ENCODE results near the gene PROM1. TPM values are rescaled to one million over a fixed set of nuclear protein-coding genes. Genes with fewer than 3 reads are reported as not detected.

Gene PROM1
- total RNA-seq, 1 experiment from 2014 or later = not detected

- no peak for ATAC-seq
- CTCF ChIA-PET = no interaction called here
- Histone ChIP-seq H3K27ac (ENCODE audit: low read length) (no peak overlapping the region), H4K20me1 (ENCODE audit: low read length) (no peaks in the 10 kb centered on the region), H3K4me3 (ENCODE audit: low read length) (no peak overlapping the region), H3K27me3 (ENCODE audit: low read length) (no peaks in the 10 kb centered on the region), H2AFZ (ENCODE audit: low read length) (no peak overlapping the region), H3K4me2 (ENCODE audit: low read length) (no peak overlapping the region), H3K9me3 (ENCODE audit: low read length) (no peaks in the 10 kb centered on the region), H3K4me1 (ENCODE audit: insufficient read depth, low read length) (peaks cover 23% of the 10 kb centered on the region), H3K9me2 (replicated peaks; ENCODE audit: low read length) (no peaks in the 10 kb centered on the region), H3F3A (ENCODE audit: low read length, unreplicated experiment) (no peaks in the 10 kb centered on the region), H3K79me2 (ENCODE audit: low read length) (no peaks in the 10 kb centered on the region), H3K9ac (ENCODE audit: low read length) (no peak overlapping the region), H3K36me3 (ENCODE audit: low read depth, low read length) (no peaks in the 10 kb centered on the region)
- BruUV-seq (replicated peaks) = no TSS peak
- TF ChIP-seq CTCF (conservative IDR thresholded peaks at IDR 0.05; ENCODE audit: low read depth, low read length) (no peak), EZH2 (IDR thresholded peaks at IDR 0.05; ENCODE audit: low read length, unreplicated experiment) (no peak), EZH2phosphoT487 (IDR thresholded peaks at IDR 0.05; ENCODE audit: borderline replicate concordance, low read length) (no peak)
- intact Hi-C loops (cut with micrococcal nuclease) = no loop called here
- DNase-seq = no peak
- POLR2A ChIA-PET (ENCODE audit: unreplicated experiment) = no interaction called here
These were observed 61.8 kb downstream of the PROM1 start for GRCh38 chr4:16021804-16022560.

GRCh38 chr4:16019649-16020048 is 64.2 kb downstream of the PROM1 start:
- ChIA-PET POLR2A (ENCODE audit: unreplicated experiment) (no interaction called here), CTCF (no interaction called here)
- TF ChIP-seq EZH2phosphoT487 (IDR thresholded peaks at IDR 0.05; ENCODE audit: borderline replicate concordance, low read length) (no peak), EZH2 (IDR thresholded peaks at IDR 0.05; ENCODE audit: low read length, unreplicated experiment) (no peak)
- intact Hi-C loops (cut with micrococcal nuclease) = no loop called here
- no peak overlapping the region for H2AFZ ChIP-seq (ENCODE audit: low read length)
- H3K9me2 ChIP-seq (replicated peaks; ENCODE audit: low read length) = no peaks in the 10 kb centered on the region
- no peaks in the 10 kb centered on the region for H3K27me3 ChIP-seq (ENCODE audit: low read length)
- no peaks in the 10 kb centered on the region for H3K36me3 ChIP-seq (ENCODE audit: low read depth, low read length)
- DNase-seq (no peak), ATAC-seq (no peak)
- no peaks in the 10 kb centered on the region for H4K20me1 ChIP-seq (ENCODE audit: low read length)
- H3K9me3 ChIP-seq (ENCODE audit: low read length) = no peaks in the 10 kb centered on the region
- H3K4me3 ChIP-seq (ENCODE audit: low read length) = no peak overlapping the region
- H3K27ac ChIP-seq (ENCODE audit: low read length) = no peak overlapping the region
- no peak overlapping the region for H3K4me2 ChIP-seq (ENCODE audit: low read length)
- no peaks in the 10 kb centered on the region for H3K79me2 ChIP-seq (ENCODE audit: low read length)
- peaks cover 14% of the 10 kb centered on the region for H3K4me1 ChIP-seq (ENCODE audit: insufficient read depth, low read length)
- BruUV-seq (replicated peaks) = no TSS peak
- no peaks in the 10 kb centered on the region for H3F3A ChIP-seq (ENCODE audit: low read length, unreplicated experiment)
- H3K9ac ChIP-seq (ENCODE audit: low read length) = no peak overlapping the region

GRCh38 chr4:16018841-16019240 is 65.0 kb downstream of the PROM1 start:
- Histone ChIP-seq H3F3A (ENCODE audit: low read length, unreplicated experiment) (no peaks in the 10 kb centered on the region), H3K9me3 (ENCODE audit: low read length) (no peaks in the 10 kb centered on the region), H2AFZ (ENCODE audit: low read length) (no peak overlapping the region), H3K9ac (ENCODE audit: low read length) (no peak overlapping the region), H3K9me2 (replicated peaks; ENCODE audit: low read length) (no peaks in the 10 kb centered on the region), H3K4me1 (ENCODE audit: insufficient read depth, low read length) (peaks cover 7% of the 10 kb centered on the region), H3K4me3 (ENCODE audit: low read length) (no peak overlapping the region), H3K36me3 (ENCODE audit: low read depth, low read length) (no peaks in the 10 kb centered on the region), H3K4me2 (ENCODE audit: low read length) (no peak overlapping the region), H3K27ac (ENCODE audit: low read length) (no peak overlapping the region), H4K20me1 (ENCODE audit: low read length) (no peaks in the 10 kb centered on the region), H3K27me3 (ENCODE audit: low read length) (no peaks in the 10 kb centered on the region), H3K79me2 (ENCODE audit: low read length) (no peaks in the 10 kb centered on the region)
- TF ChIP-seq EZH2 (IDR thresholded peaks at IDR 0.05; ENCODE audit: low read length, unreplicated experiment) (no peak), EZH2phosphoT487 (IDR thresholded peaks at IDR 0.05; ENCODE audit: borderline replicate concordance, low read length) (no peak), CTCF (conservative IDR thresholded peaks at IDR 0.05; ENCODE audit: low read depth, low read length) (no peak)
- DNase-seq (no peak), ATAC-seq (no peak)
- CTCF ChIA-PET = no interaction called here
- intact Hi-C loops (cut with micrococcal nuclease) = no loop called here
- POLR2A ChIA-PET (ENCODE audit: unreplicated experiment) = no interaction called here
- no TSS peak for BruUV-seq (replicated peaks)
